AG04449 (cell line): Measurements from ENCODE around the gene CDR2.

Source experiments
- CTCF ChIA-PET: fragments of 350-600 bp; formaldehyde crosslinking; extraction: SDS; loops from one replicate; lab custom pipeline; 2021; ENCODE audit warnings: antibody characterized with exemption; lab: Yijun Ruan, JAX
- POLR2A ChIA-PET: fragments of 400-600, 350-600 bp; formaldehyde crosslinking; extraction: SDS; loops from one replicate; lab custom pipeline; 2020; ENCODE audit warnings: antibody characterized with exemption, inconsistent platforms; lab: Yijun Ruan, JAX
- DNase-seq: peaks from one replicate; pipeline ENCODE4 v3.0.0-alpha.2; 2010; ENCODE audit warnings: low read depth, low spot score
- H3K4me3 ChIP-seq: 2 replicates; pipeline ENCODE4 v1.5.1; 2011; ENCODE audit warnings: low read depth, mild to moderate bottlenecking, control low read depth, low read length
- CTCF ChIP-seq: IDR thresholded peaks from one replicate; pipeline ENCODE4 v1.5.1; 2011; ENCODE audit warnings: mild to moderate bottlenecking, moderate library complexity, low read length, control low read depth, inconsistent platforms; ENCODE audit not compliant: insufficient read depth; ENCODE audit errors: missing control alignments

The CDR2 gene

GRCh38 chr16:22342082-22342481 is 32.3 kb downstream of the CDR2 start:
- DNase-seq = no peak
- ChIA-PET CTCF (interaction anchor here (0.7 to 2.4 kb wide), 3 partner anchors 11 to 42 kb away, joined by 3 to 6 read pairs (median 3); no protein-coding TSS in a partner anchor), POLR2A (no interaction called here)
- H3K4me3 ChIP-seq = no peak overlapping the region
- TF ChIP-seq CTCF = no peak

- H3K4me3 ChIP-seq = no peak overlapping the region
- ChIA-PET POLR2A (no interaction called here), CTCF (no interaction called here)
- DNase-seq = no peak
- TF ChIP-seq CTCF = no peak
Measured at GRCh38 chr16:22340945-22341344, 33.5 kb downstream of the CDR2 start.

- no peak for TF ChIP-seq CTCF
- H3K4me3 ChIP-seq = no peak overlapping the region
- ChIA-PET POLR2A (no interaction called here), CTCF (interaction anchor here (1.1 to 2.5 kb wide), 3 partner anchors 13 to 38 kb away, joined by 4 to 9 read pairs (median 9); no protein-coding TSS in a partner anchor)
- DNase-seq = no peak
Measured at GRCh38 chr16:22337849-22338635, 36.4 kb downstream of the CDR2 start.

- POLR2A ChIA-PET = no interaction called here
- CTCF ChIA-PET = interaction anchor here (1.1 to 2.5 kb wide), 4 partner anchors 12 to 37 kb away, joined by 4 to 9 read pairs (median 6); no protein-coding TSS in a partner anchor
- H3K4me3 ChIP-seq = no peak overlapping the region
Measured at GRCh38 chr16:22337045-22337444, 37.4 kb downstream of the CDR2 start.

GRCh38 chr16:22336581-22336980 is 37.8 kb downstream of the CDR2 start:
- H3K4me3 ChIP-seq = no peak overlapping the region
- ChIA-PET CTCF (interaction anchor here (1.4 to 2.5 kb wide), 2 partner anchors 17 to 18 kb away, joined by 4 to 9 read pairs; no protein-coding TSS in a partner anchor), POLR2A (no interaction called here)
- DNase-seq = no peak
- TF ChIP-seq CTCF = no peak

More at GRCh38 chr16:22337045-22337444, 37.4 kb downstream of the CDR2 start:
- no peak for TF ChIP-seq CTCF
- DNase-seq = no peak

GRCh38 chr16:22335668-22336246 is 38.7 kb downstream of the CDR2 start:
- no peak for DNase-seq
- ChIA-PET CTCF (interaction anchor here (0.7 to 2.5 kb wide), 2 partner anchors 17 to 36 kb away, joined by 3 to 9 read pairs; no protein-coding TSS in a partner anchor), POLR2A (no interaction called here)
- TF ChIP-seq CTCF = no peak
- H3K4me3 ChIP-seq = no peak overlapping the region
